Spleen (tissue), 7 donors: ENCODE data around the gene PDE6D.

Source experiments
- POLR2A ChIP-seq, 3 donors: fragments of 450-650 bp; IDR thresholded peaks; one replicate each; pipeline ENCODE4 v1.5.1; 2017; ENCODE audit warnings: antibody characterized with exemption in 3 of 3, mild to moderate bottlenecking in 1 of 3
- POLR2AphosphoS5 ChIP-seq, 3 donors: sonication (generic); formaldehyde crosslinking; IDR thresholded peaks; one replicate each; pipeline ENCODE4 v1.5.1; 2017; ENCODE audit warnings: antibody characterized with exemption in 3 of 3
- TF ChIP-seq, protein P1 (sequence below), 11 experiments: fragments of 200-600 bp in 7 of 11; fragments of 450-650 bp in 4 of 11; sonication (generic) in 4 of 11; IDR thresholded peaks in 8 of 11; conservative IDR thresholded peaks in 3 of 11; 1 replicate in 7 of 11; 2 replicates in 4 of 11; pipeline versions ENCODE4 v1.4.0 to v1.8.0; 2016 to 2021; ENCODE audit warnings: antibody characterized with exemption in 11 of 11, inconsistent platforms in 4 of 11, mild to moderate bottlenecking in 1 of 11
- donor health status: DM: no; HTN: no; CAD: no; lungs with moderate emphysema.
- donor health status: DM: no; HTN: no; CAD: no.
- donor health status: DM: no; HTN: no; CAD: no.

DNA sequence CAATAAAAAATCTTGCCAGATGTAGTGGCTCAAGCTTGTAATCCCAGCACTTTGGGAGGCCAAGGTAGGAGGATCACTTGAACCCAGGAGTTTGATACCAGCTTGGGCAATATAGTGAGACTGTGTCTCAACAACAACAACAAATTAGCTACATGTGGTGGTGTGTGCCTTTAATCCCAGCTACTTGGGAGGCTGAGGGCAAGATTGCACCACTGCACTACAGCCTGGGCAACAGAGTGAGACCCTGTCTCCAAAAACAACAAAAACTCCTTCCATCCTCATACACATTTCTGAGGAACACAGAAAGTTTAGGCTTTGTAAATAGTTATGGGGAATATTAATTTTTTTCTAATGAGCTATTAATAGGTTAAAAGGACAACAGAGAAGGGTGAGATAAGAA, 17.0 kb downstream of the PDE6D start:
- TF ChIP-seq, protein P1, sequence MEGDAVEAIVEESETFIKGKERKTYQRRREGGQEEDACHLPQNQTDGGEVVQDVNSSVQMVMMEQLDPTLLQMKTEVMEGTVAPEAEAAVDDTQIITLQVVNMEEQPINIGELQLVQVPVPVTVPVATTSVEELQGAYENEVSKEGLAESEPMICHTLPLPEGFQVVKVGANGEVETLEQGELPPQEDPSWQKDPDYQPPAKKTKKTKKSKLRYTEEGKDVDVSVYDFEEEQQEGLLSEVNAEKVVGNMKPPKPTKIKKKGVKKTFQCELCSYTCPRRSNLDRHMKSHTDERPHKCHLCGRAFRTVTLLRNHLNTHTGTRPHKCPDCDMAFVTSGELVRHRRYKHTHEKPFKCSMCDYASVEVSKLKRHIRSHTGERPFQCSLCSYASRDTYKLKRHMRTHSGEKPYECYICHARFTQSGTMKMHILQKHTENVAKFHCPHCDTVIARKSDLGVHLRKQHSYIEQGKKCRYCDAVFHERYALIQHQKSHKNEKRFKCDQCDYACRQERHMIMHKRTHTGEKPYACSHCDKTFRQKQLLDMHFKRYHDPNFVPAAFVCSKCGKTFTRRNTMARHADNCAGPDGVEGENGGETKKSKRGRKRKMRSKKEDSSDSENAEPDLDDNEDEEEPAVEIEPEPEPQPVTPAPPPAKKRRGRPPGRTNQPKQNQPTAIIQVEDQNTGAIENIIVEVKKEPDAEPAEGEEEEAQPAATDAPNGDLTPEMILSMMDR (IDR thresholded peaks at IDR 0.05 in 8 of 11, conservative IDR thresholded peaks at IDR 0.05 in 3 of 11): no peak
- TF ChIP-seq POLR2A (IDR thresholded peaks at IDR 0.05) (no peak), POLR2AphosphoS5 (IDR thresholded peaks at IDR 0.05) (no peak)
